Stimulated activated CD8-positive, alpha-beta memory T cell treated with anti-CD3 and anti-CD28 coated beads, Interleukin-15, amount 100 ng/mL, for 48 hours (primary cell): Measurements from ENCODE around the gene RAB44.
"Not testable (repeated sequence)": the region's sequence is repeated elsewhere in the genome, so short reads cannot be mapped to it uniquely, and the experiment has no call there.

Source experiments
- DNase-seq, 2 donors: peaks; one replicate each; pipeline ENCODE4 v3.0.0-alpha.2; 2020; ENCODE audit warnings: low read depth in 2 of 2

The RAB44 gene

DNA sequence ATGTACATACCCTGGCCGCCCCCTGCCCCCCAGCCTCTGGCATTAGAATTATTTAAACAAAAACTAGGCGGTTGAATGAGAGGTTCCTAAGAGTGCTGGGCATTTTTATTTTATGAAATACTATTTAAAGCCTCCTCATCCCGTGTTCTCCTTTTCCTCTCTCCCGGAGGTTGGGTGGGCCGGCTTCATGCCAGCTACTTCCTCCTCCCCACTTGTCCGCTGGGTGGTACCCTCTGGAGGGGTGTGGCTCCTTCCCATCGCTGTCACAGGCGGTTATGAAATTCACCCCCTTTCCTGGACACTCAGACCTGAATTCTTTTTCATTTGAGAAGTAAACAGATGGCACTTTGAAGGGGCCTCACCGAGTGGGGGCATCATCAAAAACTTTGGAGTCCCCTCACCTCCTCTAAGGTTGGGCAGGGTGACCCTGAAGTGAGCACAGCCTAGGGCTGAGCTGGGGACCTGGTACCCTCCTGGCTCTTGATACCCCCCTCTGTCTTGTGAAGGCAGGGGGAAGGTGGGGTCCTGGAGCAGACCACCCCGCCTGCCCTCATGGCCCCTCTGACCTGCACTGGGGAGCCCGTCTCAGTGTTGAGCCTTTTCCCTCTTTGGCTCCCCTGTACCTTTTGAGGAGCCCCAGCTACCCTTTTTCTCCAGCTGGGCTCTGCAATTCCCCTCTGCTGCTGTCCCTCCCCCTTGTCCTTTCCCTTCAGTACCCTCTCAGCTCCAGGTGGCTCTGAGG, 11.5 kb upstream of the RAB44 start:
- DNase-seq = no peak

DNA sequence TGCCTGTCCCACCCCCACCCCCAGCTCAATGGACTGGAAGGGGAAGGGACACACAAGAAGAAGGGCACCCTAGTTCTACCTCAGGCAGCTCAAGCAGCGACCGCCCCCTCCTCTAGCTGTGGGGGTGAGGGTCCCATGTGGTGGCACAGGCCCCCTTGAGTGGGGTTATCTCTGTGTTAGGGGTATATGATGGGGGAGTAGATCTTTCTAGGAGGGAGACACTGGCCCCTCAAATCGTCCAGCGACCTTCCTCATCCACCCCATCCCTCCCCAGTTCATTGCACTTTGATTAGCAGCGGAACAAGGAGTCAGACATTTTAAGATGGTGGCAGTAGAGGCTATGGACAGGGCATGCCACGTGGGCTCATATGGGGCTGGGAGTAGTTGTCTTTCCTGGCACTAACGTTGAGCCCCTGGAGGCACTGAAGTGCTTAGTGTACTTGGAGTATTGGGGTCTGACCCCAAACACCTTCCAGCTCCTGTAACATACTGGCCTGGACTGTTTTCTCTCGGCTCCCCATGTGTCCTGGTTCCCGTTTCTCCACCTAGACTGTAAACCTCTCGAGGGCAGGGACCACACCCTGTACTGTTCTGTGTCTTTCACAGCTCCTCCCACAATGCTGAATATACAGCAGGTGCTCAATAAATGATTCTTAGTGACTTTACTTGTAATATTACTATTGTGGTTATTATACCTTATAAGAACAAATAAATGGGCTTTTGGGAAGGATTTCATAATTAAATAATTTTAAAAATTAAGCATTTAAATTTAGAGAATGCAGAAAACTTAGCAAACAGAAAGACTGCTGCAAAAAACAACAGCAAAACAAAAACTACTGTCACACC, 10.7 kb upstream of the RAB44 start:
- no peak for DNase-seq

DNA sequence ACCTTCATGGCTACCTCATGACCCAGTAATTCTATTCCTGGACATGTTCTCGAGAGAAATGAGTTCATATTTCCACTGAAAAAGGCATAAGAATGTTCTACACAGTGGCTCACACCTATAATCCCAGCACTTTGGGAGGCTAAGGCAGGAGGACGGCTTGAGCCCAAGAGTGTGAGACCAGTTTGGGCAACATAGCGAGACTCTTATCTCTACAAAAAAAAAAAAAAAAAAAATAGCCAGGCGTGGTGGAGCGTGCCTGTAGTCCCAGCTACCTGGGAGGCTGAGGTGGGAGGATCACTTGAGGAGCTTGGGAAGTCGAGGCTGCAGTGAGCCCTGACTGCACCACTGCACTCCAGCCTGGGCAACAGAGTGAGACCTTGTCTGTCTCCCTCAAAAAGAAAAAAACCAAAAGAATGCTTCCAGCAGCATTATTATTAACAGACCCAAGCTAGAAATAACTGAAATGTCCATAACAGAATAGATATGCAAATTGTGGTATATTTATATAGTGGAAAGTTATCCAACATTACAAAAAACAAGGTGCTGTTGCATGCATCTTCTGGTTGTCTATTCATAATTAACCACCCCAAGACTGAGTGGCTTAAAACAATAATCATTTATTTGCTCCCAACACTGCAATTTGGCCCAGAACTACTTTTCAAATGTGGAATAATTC, 9.4 kb upstream of the RAB44 start:
- DNase-seq = no peak

DNA sequence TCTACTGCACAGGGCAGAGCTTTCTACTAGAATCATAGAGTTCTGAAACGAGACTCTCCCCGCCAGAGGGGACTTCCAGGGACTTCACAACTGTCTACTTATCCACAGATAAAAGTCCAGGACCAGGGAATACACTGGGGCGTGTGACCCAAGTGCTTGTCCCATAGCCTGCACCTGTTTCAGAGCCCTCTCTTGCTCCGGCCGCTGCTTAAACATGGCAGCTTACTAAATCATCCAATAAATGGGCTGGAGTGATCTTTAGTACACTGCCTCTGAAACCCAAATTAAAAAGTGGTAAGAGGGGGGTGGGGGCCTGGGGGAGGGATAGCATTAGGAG, 8.9 kb upstream of the RAB44 start:
- DNase-seq = no peak

DNA sequence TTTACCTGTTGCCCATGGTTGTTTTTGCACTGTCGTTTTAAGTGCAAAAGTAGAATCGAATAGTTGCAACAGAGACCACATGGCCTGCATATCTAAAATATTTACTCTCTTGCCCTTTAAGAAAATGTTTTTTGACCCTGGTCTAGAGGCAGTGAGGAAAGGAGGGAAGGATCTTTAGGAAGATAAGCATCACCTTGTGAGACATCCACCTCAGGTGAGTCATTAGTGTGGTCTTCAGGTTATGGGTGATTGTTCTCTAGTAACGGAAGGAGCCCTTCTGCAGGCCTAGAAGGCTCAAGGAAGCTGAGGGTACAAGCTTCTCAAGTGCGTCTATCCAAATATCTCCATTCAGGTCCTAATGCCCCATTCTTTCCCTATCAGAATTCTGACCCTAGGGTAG, 6.6 kb upstream of the RAB44 start:
- DNase-seq = no peak

DNA sequence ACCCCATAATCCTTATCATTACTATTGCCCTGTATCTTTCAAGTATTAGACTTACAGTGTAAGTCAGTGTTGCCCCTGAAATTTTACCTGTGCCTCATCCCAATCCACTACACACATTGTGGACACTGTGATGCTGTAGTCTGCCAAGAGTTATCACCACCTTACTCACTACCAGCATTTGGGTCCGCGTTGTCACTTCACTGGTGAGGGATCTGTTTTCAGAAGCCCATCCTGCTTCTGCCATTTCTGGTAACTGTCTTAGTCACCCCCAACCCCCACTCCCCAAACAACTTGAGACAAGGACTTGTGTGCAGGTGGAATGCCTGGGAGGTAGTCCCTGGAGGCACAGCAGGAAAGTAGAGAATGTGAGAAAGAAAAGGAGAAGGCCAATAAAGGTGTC, 6.0 kb upstream of the RAB44 start:
- no peak for DNase-seq

DNA sequence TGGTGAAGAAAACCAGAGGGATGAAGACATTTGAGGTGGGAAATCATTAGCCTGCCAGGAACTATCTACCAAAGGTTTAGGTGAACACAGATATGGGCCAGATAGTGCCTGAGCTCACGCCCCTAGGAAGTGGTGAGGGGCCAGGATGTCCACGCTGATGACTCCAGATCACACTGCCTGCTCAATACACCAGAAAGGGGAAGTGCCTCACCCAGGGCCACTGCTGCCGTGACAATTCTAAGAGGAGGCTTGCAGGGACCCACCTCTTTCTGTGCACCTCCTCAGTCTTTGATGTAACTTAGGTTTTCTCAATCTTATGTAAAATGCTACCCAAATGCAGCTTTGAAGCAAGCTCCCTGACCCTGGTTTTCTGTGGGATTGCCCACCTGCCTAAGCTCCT, 5.4 kb upstream of the RAB44 start:
- no peak for DNase-seq

DNA sequence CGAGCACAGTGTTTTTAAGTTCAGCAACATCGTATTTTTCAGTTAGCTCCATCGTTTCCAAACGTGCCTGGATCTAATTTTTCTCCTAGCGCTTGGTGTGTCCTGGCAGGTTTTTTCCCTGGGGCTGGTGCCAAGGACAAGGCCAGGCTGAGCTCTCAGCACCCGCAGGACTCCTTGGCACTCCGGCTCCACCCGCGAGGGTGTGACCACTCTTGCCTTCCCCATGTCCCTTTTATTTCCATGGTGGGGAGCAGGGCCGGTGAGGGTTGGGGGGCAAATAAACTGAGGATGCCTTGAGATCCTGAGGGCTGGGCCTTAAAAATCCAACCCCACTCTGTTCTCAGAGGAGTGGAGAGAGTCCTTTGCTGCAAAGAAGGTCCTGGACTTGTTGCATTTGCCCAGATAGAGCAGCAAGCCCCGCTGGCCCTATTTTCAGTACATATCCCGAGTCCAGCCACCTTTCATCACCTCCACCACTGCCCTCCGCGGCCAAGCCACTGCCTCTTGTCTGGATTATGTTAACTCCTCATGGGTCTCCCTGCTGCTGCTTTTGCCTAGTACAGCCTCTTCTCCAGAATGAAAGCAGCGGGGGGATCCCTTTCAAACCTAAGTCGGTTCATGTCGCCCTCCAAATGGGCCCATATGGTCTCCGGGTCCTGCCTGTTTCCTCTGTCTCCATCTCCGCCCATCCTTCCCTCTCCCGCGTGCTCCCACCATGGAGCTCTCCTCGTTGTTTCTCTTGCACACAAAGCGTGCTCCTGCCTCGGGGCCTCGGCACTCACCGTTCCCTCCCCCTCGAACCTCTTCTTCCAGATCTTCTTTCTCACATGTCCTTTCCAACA, 4.5 kb upstream of the RAB44 start:
- no peak for DNase-seq

DNA sequence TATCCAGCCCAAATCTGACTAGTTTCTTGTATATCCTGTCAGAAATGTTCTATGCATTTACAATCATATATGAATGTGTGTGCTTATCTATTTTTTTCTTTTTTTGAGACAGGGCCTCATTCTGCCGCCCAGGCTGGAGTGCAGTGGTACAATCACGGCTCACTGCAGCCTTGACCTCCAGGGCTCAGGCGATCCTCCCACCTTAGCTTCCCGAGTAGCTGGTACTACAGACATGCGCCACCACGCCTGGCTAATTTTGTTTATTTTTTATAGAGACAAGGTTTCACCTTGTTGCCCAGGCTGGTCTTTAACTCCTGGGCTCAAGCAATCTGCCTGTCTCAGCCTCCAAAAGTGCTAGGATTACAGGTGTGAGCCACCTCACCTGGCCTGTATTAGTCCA, 3.0 kb upstream of the RAB44 start:
- DNase-seq = no peak

DNA sequence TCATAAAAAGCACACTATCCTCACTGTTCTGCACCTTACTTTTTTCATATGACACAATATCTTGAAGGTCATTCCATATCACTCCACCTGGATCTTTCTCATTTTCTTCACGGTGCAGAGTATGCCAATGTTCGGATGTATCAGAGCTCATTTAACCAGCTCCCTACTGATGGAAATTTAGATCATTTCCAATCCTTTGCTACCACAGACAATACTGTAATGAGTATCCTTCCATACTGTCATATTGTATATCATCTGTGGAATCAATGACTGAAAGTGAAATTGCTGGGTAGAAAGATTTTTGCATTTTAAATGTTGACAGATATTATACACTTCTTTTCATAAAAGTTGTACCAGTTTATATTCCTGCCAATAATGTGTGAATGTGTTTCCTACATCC, 2.2 kb upstream of the RAB44 start:
- no peak for DNase-seq

DNA sequence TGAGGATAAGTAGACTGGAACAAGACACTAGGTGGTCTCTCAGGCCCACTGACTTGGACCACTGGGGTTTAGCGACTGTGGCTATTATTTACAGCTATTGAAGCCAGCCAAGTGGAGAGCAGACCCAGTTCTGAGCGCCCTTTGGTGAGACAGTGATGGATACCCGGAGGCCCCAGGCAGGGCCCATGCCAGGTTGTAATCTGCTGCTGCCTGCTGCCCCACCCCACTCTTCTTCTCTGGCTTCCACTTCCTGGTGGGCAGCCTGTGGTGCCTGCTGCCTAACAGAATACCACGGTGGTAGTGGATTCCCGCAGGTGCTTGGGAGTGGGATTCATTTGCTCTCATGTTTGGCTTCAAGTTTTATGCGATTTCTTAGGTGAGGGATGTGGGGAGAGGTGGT, 570 bp downstream of the RAB44 start:
- DNase-seq = no peak

DNA sequence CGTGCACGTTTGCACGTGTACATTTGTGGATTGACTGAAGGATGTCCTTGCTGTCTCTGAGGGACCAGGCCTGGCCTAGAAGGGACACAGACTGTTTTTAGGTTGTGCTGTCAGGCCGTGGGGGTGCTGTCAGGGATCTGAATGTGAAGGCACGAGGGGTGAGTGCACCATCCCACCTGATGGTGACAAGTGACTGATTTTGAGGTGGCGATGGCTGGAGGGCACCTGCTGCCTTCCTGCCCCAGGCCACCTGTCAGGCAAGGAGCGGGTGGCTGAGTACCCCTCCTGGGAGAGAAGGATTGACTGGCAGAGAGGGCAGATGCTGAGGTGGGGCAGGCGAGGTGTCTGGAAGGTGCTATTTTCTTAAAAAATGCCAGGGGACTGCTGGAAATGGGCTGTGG, 1.2 kb downstream of the RAB44 start:
- DNase-seq = no peak

DNA sequence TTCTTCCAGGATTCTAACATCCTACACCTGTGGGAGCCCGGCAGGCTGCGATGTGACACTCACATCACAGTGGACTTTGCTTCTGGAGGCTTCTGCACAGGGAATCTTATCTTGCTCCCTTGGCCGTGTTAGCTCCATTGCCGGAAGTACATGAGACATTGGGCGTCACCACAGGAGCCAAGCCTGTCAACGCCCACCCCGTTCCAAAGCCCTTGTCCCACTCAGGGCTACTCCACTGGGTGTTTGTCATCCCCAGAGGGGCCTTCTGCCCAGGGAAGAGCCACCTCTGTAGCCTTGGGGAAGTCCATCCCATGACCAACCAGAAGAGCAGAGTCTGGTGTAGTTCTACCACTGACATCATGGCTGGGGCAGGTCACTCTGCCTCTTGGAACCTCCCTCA, 1.7 kb downstream of the RAB44 start:
- DNase-seq = no peak

DNA sequence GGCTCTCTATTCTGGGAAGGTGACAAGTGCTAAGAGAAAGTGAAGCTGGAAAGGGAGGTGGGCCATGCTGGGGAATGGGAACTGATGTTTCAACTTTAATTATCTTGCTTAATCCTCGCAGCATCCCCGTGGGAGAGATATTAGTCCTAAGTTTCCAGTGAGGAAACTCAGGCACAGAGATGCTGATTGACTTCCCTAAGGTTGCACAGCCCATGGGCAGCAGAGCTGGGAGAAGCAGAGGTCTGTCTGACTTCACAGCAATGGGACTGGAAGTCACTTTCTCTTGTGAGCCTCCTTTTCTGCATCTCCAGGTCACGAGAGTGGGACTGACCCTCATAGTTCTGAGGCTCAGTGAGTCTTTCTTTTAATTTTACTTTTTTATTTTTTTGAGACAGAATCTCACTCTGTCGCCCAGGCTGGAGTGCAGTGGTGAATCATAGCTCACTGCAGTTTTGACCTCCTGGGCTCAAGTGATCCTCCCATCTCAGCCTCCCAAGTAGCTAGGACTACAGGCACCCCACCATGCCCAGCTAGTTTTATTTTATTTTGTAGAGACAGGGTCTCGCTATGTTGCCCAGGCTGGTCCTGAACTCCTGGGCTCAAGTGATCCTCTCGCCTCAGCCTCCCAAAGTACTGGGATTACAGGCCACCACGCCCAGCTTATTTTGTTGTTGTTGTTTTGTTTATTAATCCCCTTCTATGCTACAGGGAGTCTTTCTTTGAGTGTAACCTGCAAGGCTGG, 2.6 kb downstream of the RAB44 start:
- no peak for DNase-seq

DNA sequence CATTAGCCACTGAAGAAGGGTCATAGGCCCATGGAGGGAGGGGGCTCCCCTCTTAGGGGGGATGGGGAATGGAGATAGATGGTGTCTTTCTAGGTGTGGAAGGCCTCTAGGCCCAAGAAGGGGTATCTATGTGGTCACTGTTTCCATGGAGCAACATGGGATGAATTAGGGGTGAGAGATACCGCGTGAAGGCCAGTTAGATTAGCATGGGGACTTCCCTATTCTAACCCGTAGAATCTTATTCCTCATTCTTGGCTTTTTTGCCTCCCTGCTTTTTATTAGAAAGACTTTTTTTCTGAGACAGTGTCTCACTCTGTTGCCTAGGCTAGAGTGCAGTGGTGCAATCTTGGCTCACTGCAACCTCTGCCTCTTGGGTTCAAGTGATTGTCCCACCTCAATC, 3.2 kb downstream of the RAB44 start:
- DNase-seq = no peak

DNA sequence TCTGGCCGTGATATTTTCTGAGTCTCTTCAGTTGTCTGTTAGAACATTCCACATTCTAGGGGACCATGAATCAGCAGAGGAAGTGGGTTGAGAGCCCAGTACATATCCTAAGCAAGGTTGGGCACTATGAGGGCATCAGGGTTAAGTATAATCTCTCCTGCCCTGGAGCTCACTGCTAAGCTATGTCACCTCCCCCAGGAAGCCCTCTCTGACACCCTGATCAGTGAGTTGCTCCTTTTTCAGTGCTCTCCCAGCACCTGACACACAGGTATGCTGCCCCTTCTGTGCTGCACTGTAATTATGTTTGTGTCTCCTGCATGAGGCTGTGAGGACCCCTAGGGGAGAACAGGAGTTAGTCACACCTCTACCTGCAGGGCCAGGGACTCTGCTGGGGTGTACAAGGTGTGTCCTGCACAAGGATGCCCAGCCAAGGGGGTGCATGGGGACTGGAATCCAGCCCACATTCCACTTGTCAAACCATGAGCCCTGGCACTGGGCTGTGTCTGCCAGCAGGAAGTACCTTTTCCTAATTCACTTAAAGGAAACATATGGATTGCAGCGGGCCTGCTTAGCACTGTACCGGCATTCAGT, 3.9 kb downstream of the RAB44 start:
- DNase-seq = no peak

DNA sequence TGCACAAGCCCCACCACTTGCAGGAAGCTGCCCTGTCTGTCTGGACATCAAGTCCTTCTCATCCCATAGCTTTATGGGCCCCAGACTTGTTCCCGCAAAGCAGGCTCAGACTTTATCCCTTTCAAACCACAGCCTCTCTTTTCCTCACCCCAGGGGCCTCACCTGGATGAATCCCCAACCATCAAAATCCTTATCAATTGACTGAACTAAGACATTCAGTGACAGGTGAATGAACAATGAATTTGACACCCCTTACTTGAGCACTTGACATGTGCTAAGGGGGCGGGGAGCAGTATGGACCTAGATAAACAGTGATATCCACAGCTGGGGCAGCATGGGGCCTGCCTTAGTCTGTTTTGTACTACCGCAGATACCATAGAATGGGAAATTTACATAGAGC, 5.0 kb downstream of the RAB44 start:
- no peak for DNase-seq

DNA sequence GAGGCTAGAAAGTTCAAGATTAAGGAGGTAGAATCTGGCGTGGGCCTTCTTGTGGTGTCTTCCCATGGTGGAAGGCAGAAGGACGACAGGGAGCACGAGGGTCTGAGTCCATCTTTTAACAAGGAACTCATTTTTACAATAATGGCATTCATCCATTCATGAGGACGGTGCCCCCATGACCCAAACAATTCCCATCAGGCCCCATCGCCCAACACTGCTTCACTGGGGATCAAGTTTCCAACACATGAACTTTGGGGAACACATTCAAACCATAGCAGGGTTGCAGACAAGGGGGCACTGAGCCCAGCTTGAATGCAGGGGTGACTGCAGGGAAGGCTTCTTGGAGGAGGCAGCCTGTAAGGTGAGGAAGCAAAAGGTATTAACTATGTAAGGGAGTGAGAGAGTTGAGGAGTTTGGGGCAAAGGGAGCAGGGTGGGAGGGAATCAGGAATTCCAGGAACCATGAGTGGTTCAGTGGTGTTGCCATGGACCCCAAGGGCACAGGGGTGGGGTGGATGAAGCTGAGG, 5.5 kb downstream of the RAB44 start:
- DNase-seq = no peak

DNA sequence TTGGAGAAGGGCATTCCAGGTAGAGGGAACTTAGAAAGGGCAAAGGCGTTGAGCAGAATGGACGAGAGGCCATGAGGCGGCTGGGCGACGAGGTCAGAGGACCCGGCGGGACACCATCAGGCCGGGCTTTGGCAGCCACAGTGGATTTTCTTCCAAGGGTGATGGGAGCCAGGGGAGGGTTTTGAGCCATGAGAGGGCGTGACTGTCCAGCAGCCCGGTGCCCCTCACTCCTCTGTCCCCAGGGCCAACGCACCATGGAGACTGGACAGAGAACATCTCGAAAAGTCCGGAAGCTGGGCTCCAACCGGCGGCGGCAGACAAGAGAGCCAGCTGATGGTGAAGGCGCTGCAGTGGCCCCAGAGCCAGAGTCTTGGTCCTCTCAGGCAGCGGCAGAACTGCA, 6.4 kb downstream of the RAB44 start:
- DNase-seq = no peak

DNA sequence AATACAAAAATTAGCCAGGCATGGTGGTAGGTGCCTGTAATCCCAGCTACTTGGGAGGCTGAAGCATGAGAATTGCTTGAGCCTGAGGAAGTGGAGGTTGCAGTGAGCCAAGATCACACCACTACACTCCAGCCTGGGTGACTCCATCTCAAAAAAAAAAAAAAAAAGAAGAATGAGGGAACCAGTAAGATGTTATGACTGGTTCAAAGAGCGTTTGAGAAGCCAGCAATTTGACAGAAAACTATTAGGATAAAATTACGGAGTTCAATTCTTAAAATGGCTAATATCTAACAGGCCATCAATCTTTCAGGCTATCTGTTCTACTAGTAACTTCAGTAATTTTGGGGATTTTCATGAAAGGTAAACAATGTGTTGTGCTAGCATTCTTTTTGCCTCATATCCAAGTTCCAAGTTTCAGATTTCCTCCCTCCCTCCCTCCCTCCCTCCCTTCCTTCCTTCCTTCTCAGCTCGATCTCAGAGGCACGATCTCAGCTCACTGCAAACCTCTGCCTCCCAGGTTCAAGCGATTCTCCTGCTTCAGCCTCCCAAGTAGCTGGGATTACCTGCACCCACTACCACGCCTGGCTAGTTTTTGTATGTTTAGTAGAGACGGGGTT, 7.4 kb downstream of the RAB44 start:
- DNase-seq = not testable (repeated sequence)
